K562 (cell line): ENCODE data around the gene EVI5L. TPM values are rescaled to one million over a fixed set of nuclear protein-coding genes. Genes with fewer than 3 reads are reported as not detected.
A peak's percentile ranks its signal among the peaks of the same experiment; 100 is the strongest.

Source experiments
- ATAC-seq: fragments of 200-7000 bp; cut with Tn5 transposase; 3 replicates; pipeline ENCODE4 v1.9.1; 2020; ENCODE audit warnings: moderate library complexity
- BruUV-seq: library from RNA; stranded (reverse); fragments of 400-500 nt; replicated peaks from 2 replicates; lab custom pipeline; 2021; lab: Mats Ljungman, UMichigan
- CTCF ChIA-PET: fragments of 300-600 bp; formaldehyde crosslinking; extraction: SDS; loops from one replicate; lab custom pipeline; 2021; ENCODE audit warnings: low intra/inter-chr PET ratio; lab: Yijun Ruan, JAX
- POLR2A ChIA-PET: fragments of 300-600, 350-650 bp; sonication (Branson Sonifier 250); formaldehyde crosslinking; extraction: SDS; loops from one replicate; lab custom pipeline; 2021; ENCODE audit warnings: antibody characterized with exemption, inconsistent platforms; lab: Yijun Ruan, JAX
- DNase-seq, 4 experiments: peaks; one replicate each; pipeline versions ENCODE4 v3.0.0 to v3.0.0-alpha.2; 2011 to 2018; ENCODE audit warnings: low spot score in 3 of 4, mixed read lengths in 3 of 4; ENCODE audit errors: extremely low read depth in 1 of 4
- FAIRE-seq: peaks from 2 replicates; lab custom pipeline; 2011; peaks lifted over from hg19 to GRCh38; lab: Jason Lieb, UNC
- H2AFZ ChIP-seq: 2 replicates; pipeline ENCODE4 v1.6.0; 2011; ENCODE audit warnings: low read depth, low read length, control low read depth, inconsistent platforms
- H3K27ac ChIP-seq: fragments of 200-600 bp; 3 replicates; pipeline ENCODE4 v1.8.0; 2011; ENCODE audit warnings: low read depth, mild to moderate bottlenecking, control low read depth, inconsistent platforms, low read length, moderate library complexity, mixed read lengths; ENCODE audit errors: extremely low read depth
- H3K27me3 ChIP-seq, 2 experiments: fragments of 300-600 bp in 1 of 2; 2 replicates in 1 of 2; 3 replicates in 1 of 2; pipeline versions ENCODE4 v1.6.0 to v1.8.0; 2011; ENCODE audit warnings: inconsistent platforms in 2 of 2, low read length in 2 of 2, mild to moderate bottlenecking in 1 of 2, mixed read lengths in 1 of 2, moderate library complexity in 1 of 2; ENCODE audit not compliant: control insufficient read depth in 2 of 2, insufficient read depth in 2 of 2
- H3K36me3 ChIP-seq: fragments of 300-600 bp; 3 replicates; pipeline ENCODE4 v1.8.0; 2011; ENCODE audit warnings: mild to moderate bottlenecking, low read length, inconsistent platforms; ENCODE audit not compliant: control insufficient read depth, insufficient read depth
- H3K4me1 ChIP-seq, 2 experiments: fragments of 200-600 bp in 1 of 2; replicated peaks in 1 of 2; 2 replicates in 1 of 2; 3 replicates in 1 of 2; pipeline versions ENCODE4 v1.5.1 to v1.8.0; 2011; ENCODE audit warnings: inconsistent platforms in 2 of 2, low read length in 2 of 2, mild to moderate bottlenecking in 1 of 2, mixed read lengths in 1 of 2, moderate library complexity in 1 of 2; ENCODE audit not compliant: control insufficient read depth in 2 of 2, insufficient read depth in 2 of 2
- H3K4me2 ChIP-seq: 2 replicates; pipeline ENCODE4 v1.6.1; 2011; ENCODE audit warnings: low read length, control low read depth, inconsistent platforms, mixed read lengths; ENCODE audit not compliant: insufficient read depth
- H3K4me3 ChIP-seq: fragments of 200-600 bp; sonication (generic), shearing (Covaris generic); 2 replicates; pipeline ENCODE4 v1.5.1; 2016; ENCODE audit warnings: control low read depth, inconsistent platforms
- H3K79me2 ChIP-seq: fragments of 200-600 bp; 3 replicates; pipeline ENCODE4 v1.8.0; 2011; ENCODE audit warnings: low read length, inconsistent platforms; ENCODE audit not compliant: control insufficient read depth, insufficient read depth
- H3K9ac ChIP-seq, 2 experiments: 2 replicates each; pipeline versions ENCODE4 v1.6.0 to v1.6.1; 2011; ENCODE audit warnings: low read depth in 2 of 2, low read length in 2 of 2, control low read depth in 1 of 2, inconsistent platforms in 1 of 2, mild to moderate bottlenecking in 1 of 2, mixed read lengths in 1 of 2; ENCODE audit not compliant: insufficient read depth in 1 of 2
- H3K9me1 ChIP-seq: one replicate; pipeline ENCODE4 v1.6.0; 2011; ENCODE audit warnings: inconsistent platforms, mild to moderate bottlenecking, low read length, moderate library complexity; ENCODE audit not compliant: control insufficient read depth, insufficient read depth
- H3K9me3 ChIP-seq: replicated peaks from 2 replicates; pipeline ENCODE4 v1.5.1; 2011; ENCODE audit warnings: low read depth, low read length, inconsistent platforms; ENCODE audit not compliant: control insufficient read depth, insufficient read depth
- H4K20me1 ChIP-seq: replicated peaks from 2 replicates; pipeline ENCODE4 v1.6.1; 2011; ENCODE audit warnings: low read length, inconsistent platforms, mixed read lengths; ENCODE audit not compliant: control insufficient read depth, insufficient read depth
- BCOR ChIP-seq: fragments of 450-650 bp; IDR thresholded peaks from 2 replicates; pipeline ENCODE4 v1.6.1; 2016
- ETV6 ChIP-seq, 3 experiments: fragments of 150-350 bp in 1 of 3; sonication (generic) in 1 of 3; formaldehyde crosslinking in 1 of 3; IDR thresholded peaks; 2 replicates each; pipeline versions ENCODE4 v1.6.1 to v1.8.0; 2014 to 2022; ENCODE audit warnings: borderline replicate concordance in 2 of 3, low read depth in 2 of 3, antibody characterized with exemption in 1 of 3, low read length in 1 of 3, mild to moderate bottlenecking in 1 of 3, missing genetic modification reagents in 1 of 3
- KDM1A ChIP-seq, 2 experiments: fragments of 450-650 bp; IDR thresholded peaks; 2 replicates each; pipeline ENCODE4 v1.6.1; 2016; ENCODE audit warnings: mild to moderate bottlenecking in 2 of 2
- KLF13 ChIP-seq: fragments of 450-650 bp; IDR thresholded peaks from 2 replicates; pipeline ENCODE4 v1.6.1; 2016; ENCODE audit warnings: missing genetic modification characterization, low read depth, mild to moderate bottlenecking, missing compliant biosample characterization, moderate library complexity, borderline replicate concordance
- MYBL2 ChIP-seq, 2 experiments: fragments of 450-650 bp in 1 of 2; sonication (generic) in 1 of 2; formaldehyde crosslinking in 1 of 2; IDR thresholded peaks; 2 replicates each; pipeline versions ENCODE4 v1.6.1 to v1.8.1; 2017 to 2022; ENCODE audit warnings: borderline replicate concordance in 1 of 2, inconsistent platforms in 1 of 2, low read depth in 1 of 2, mild to moderate bottlenecking in 1 of 2, missing genetic modification reagents in 1 of 2, moderate library complexity in 1 of 2
- RBM25 ChIP-seq: fragments of 200-400 bp; formaldehyde crosslinking; IDR thresholded peaks from 2 replicates; pipeline ENCODE4 v1.6.1; 2018; ENCODE audit warnings: low read length, low read depth, moderate library complexity; ENCODE audit not compliant: severe bottlenecking
- SRSF9 ChIP-seq: fragments of 200-400 bp; formaldehyde crosslinking; IDR thresholded peaks from 2 replicates; pipeline ENCODE4 v1.6.1; 2017; ENCODE audit warnings: low read depth, low read length, borderline replicate concordance
- STAT5B ChIP-seq: fragments of 250-450 bp; sonication (Bioruptor Pico); IDR thresholded peaks from 2 replicates; pipeline ENCODE4 v1.8.0; 2021; ENCODE audit warnings: mild to moderate bottlenecking, inconsistent platforms
- ZBTB34 ChIP-seq: fragments of 250-450 bp; sonication (Bioruptor Pico); IDR thresholded peaks from 2 replicates; pipeline ENCODE4 v1.8.0; 2021; ENCODE audit warnings: mild to moderate bottlenecking, moderate library complexity
- ZNF224 ChIP-seq: sonication (generic); formaldehyde crosslinking; IDR thresholded peaks from 2 replicates; pipeline ENCODE4 v1.8.0; 2022; ENCODE audit warnings: mild to moderate bottlenecking, missing genetic modification reagents
- ZNF239 ChIP-seq: fragments of 250-450 bp; sonication (Bioruptor Pico); IDR thresholded peaks from 2 replicates; pipeline ENCODE4 v1.4.0; 2020; ENCODE audit warnings: mild to moderate bottlenecking
- ZNF830 ChIP-seq: fragments of 250-450 bp; sonication (Bioruptor Pico); IDR thresholded peaks from 2 replicates; pipeline ENCODE4 v1.5.0; 2021; ENCODE audit warnings: mild to moderate bottlenecking
- WGBS: fragments of 100-300 bp; shearing (Covaris generic); methylation state at CpG from one replicate; pipeline ENCODE4 v1.1.6; 2016; ENCODE audit warnings: low coverage, mixed read lengths; ENCODE audit not compliant: insufficient coverage; ENCODE audit errors: missing lambda C conversion rate; 5-methylcytosine and 5-hydroxymethylcytosine counted together
- in situ Hi-C: fragments of 300-500 bp; cut with MboI; formaldehyde crosslinking; loops from 4 replicates; pipeline ENCODE4 v1.15.0; 2018; ENCODE audit warnings: inconsistent platforms, mixed read lengths
- intact Hi-C: fragments of 100-400 bp; cut with micrococcal nuclease; formaldehyde crosslinking; loops from 2 replicates; pipeline ENCODE4 v1.14.2; 2022
- polyA plus RNA-seq, 8 experiments: library from polyadenylated mRNA; depleted of rRNA in 4 of 8; stranded (reverse) in 5 of 8; unstranded in 3 of 8; fragments of >200 nt; fragmentation: Nextera tagmentation in 2 of 8; fragmentation: Illumina TruSeq in 1 of 8; extraction: Ambion mirVana in 2 of 8; extraction: Trizol in 1 of 8; gene quantifications; 2 replicates each; pipeline versions ENCODE4 v1.2.1 to v1.2.3, GENCODE V29; 2011 to 2014; ENCODE audit warnings: inconsistent platforms in 1 of 8, missing spikeins in 1 of 8
- total RNA-seq, 7 experiments: library from RNA; depleted of rRNA in 6 of 7; stranded (reverse); fragments of >200 nt in 6 of 7; fragmentation: Illumina TruSeq in 2 of 7; extraction: Trizol in 2 of 7; gene quantifications; 2 replicates each; pipeline versions ENCODE4 v1.2.1 to v1.2.3, GENCODE V29; 2011 to 2021; ENCODE audit warnings: low replicate concordance in 1 of 7
- TF ChIP-seq, protein P1 (sequence below): fragments of 250-450 bp; sonication (Bioruptor Pico); IDR thresholded peaks from 2 replicates; pipeline ENCODE4 v1.5.1; 2021; ENCODE audit warnings: mild to moderate bottlenecking

Gene EVI5L
- total and polyA plus RNA-seq, 9 of the 15 experiments (the other 6 are each of a cell fraction or from before 2014, with no cell fraction given), result 0.69 to 1.8 (median 1.2) TPM; not detected in 2

- H3K9ac ChIP-seq, result no peak overlapping the region
- POLR2A ChIA-PET, result interaction anchor here (1.1 kb wide), 1 partner anchor 133 kb away, joined by 3 read pairs; no protein-coding TSS in a partner anchor
- intact Hi-C loops (no loop called here), in situ Hi-C loops (no loop called here)
- no peak for FAIRE-seq
- no peak for DNase-seq
- no peak overlapping the region for H3K4me2 ChIP-seq
- BruUV-seq, result no TSS peak
- H3K36me3 ChIP-seq, result no peaks in the 10 kb centered on the region
- no peaks in the 10 kb centered on the region for H3K9me3 ChIP-seq
- H3K79me2 ChIP-seq, result no peaks in the 10 kb centered on the region
- H3K4me1 ChIP-seq, result no peaks in the 10 kb centered on the region
- no peaks in the 10 kb centered on the region for H3K9me1 ChIP-seq
- TF ChIP-seq BCOR (peak; percentile 40; the same call in 1 of the 2 replicates), SRSF9 (no peak), ZNF830 (no peak), RBM25 (peak; percentile 54), KDM1A (IDR thresholded peaks at IDR 0.05) (peak in 1 of 2 experiments; percentile 46; a peak in 1 of 4 replicates)
- TF ChIP-seq, all 486 proteins: peak for 3
- WGBS, result 0% methylated on average over 2 of the region's 2 CpGs
- no peak for ATAC-seq
- no peak overlapping the region for H2AFZ ChIP-seq
- H3K27ac ChIP-seq, result no peak overlapping the region
- no peak overlapping the region for H3K4me3 ChIP-seq
- H4K20me1 ChIP-seq, result no peaks in the 10 kb centered on the region
- peaks cover 0 to under 1% of the 10 kb centered on the region in 2 experiments; a peak in 2 of 5 replicates for H3K27me3 ChIP-seq
- CTCF ChIA-PET, result no interaction called here
Observed at GRCh38 chr19:7818806-7819205, 11.2 kb upstream of the EVI5L start.

DNA sequence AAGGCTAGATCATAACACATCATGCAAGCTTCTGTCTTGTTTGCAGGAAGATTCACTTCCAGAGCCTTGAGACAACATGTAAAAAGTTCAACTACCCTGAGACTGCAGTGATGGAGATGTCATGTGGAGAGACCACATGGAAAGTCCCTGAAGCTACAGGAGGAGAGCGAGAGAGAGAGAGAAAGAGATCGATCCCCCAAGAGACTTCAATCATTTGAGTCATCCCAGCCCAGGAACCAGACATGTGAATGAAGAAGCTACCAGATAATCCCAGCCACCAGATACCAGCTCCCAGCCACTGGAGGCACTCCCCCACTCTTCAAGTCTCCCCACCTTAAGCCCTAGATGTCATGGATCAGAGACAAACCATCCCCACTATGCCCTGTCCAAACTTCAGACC, 10.7 kb upstream of the EVI5L start:
- Histone ChIP-seq H3K9me1 (no peaks in the 10 kb centered on the region), H3K4me1 (no peaks in the 10 kb centered on the region), H3K4me3 (no peak overlapping the region), H2AFZ (no peak overlapping the region), H3K9me3 (no peaks in the 10 kb centered on the region), H3K79me2 (no peaks in the 10 kb centered on the region), H4K20me1 (no peaks in the 10 kb centered on the region), H3K27ac (no peak overlapping the region), H3K36me3 (no peaks in the 10 kb centered on the region), H3K9ac (no peak overlapping the region), H3K4me2 (no peak overlapping the region), H3K27me3 (peaks cover 0 to 3% of the 10 kb centered on the region in 2 experiments; a peak in 2 of 5 replicates)
- BruUV-seq, result no TSS peak
- ChIA-PET POLR2A (interaction anchor here (1.1 kb wide), 1 partner anchor 133 kb away, joined by 3 read pairs; no protein-coding TSS in a partner anchor), CTCF (no interaction called here)
- in situ Hi-C loops (no loop called here), intact Hi-C loops (no loop called here)
- ATAC-seq, result no peak
- 0% methylated on average over 2 of the region's 2 CpGs for WGBS
- no peak for FAIRE-seq
- DNase-seq, result no peak
- TF ChIP-seq, protein P1, sequence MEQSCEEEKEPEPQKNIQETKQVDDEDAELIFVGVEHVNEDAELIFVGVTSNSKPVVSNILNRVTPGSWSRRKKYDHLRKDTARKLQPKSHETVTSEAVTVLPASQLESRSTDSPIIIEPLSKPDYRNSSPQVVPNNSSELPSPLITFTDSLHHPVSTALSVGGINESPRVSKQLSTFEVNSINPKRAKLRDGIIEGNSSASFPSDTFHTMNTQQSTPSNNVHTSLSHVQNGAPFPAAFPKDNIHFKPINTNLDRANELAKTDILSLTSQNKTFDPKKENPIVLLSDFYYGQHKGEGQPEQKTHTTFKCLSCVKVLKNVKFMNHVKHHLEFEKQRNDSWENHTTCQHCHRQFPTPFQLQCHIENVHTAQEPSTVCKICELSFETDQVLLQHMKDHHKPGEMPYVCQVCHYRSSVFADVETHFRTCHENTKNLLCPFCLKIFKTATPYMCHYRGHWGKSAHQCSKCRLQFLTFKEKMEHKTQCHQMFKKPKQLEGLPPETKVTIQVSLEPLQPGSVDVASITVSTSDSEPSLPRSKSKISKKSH (CRISPR knock-in tag), result no peak
- TF ChIP-seq KLF13 (tag) (no peak), ZNF239 (CRISPR knock-in tag) (no peak), STAT5B (CRISPR knock-in tag) (no peak), MYBL2 (IDR thresholded peaks at IDR 0.05; ENCODE audit: low read depth) (no peak), MYBL2 (CRISPR knock-in tag; IDR thresholded peaks at IDR 0.05; ENCODE audit: borderline replicate concordance) (no peak), ETV6 (IDR thresholded peaks at IDR 0.05; ENCODE audit: borderline replicate concordance in 1 of 2, low read depth in 2 of 2, low read length in 1 of 2) (no peak), ETV6 (CRISPR knock-in tag; IDR thresholded peaks at IDR 0.05; ENCODE audit: borderline replicate concordance) (no peak), ZNF224 (CRISPR knock-in tag) (no peak), ZBTB34 (CRISPR knock-in tag) (no peak)
